ENCODE data around the gene SYNGAP1.

GRCh38 chr6:33384581-33385020, 35.3 kb upstream of the SYNGAP1 start:
- TF ChIP-seq CTCF (conservative IDR thresholded peaks at IDR 0.05 in 1 of 2, IDR thresholded peaks at IDR 0.05 in 1 of 2; ENCODE audit: extremely low read depth in 1 of 2, insufficient read depth in 1 of 2, low read depth in 1 of 2, low read length in 2 of 2) (peak; percentile 49 to 62), EZH2 (IDR thresholded peaks at IDR 0.05; ENCODE audit: borderline replicate concordance, low read length) (no peak)

Data from mammary epithelial cell (primary cell).